Esophagus muscularis mucosa (tissue), 3 donors: ENCODE results near the gene RBL2.

ENCODE experiments used
- EP300 ChIP-seq: sonication (generic); formaldehyde crosslinking; IDR thresholded peaks from one replicate; pipeline ENCODE4 v1.6.1; 2017; ENCODE audit warnings: antibody characterized with exemption
- TF ChIP-seq, protein P1 (sequence below), 3 experiments: fragments of 200-600 bp in 2 of 3; fragments of 450-650 bp in 1 of 3; sonication (generic) in 2 of 3; IDR thresholded peaks; one replicate each; pipeline ENCODE4 v1.5.1; 2017 to 2019; ENCODE audit warnings: antibody characterized with exemption in 3 of 3, mild to moderate bottlenecking in 2 of 3, moderate library complexity in 1 of 3

DNA sequence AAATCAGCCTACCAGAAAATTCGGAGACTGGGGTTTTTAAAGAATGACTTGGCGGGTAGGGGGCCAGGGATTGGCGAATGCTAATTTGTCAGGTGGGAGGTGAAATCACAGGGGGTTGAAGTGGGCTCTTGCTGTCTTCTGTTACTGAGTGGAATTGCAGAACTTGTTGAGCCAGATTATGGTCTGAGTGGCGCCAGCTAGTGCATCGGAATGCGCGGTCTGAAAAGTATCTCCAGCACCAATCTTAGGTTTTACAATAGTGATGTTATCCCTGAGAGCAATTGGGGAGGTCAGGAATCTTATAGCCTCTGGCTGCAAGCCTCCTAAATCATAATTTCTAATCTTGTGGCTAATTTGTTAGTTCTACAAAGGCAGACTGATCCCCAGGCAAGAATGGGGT lies 762 bp upstream of the RBL2 start:
- TF ChIP-seq EP300, result no peak
- TF ChIP-seq, protein P1, sequence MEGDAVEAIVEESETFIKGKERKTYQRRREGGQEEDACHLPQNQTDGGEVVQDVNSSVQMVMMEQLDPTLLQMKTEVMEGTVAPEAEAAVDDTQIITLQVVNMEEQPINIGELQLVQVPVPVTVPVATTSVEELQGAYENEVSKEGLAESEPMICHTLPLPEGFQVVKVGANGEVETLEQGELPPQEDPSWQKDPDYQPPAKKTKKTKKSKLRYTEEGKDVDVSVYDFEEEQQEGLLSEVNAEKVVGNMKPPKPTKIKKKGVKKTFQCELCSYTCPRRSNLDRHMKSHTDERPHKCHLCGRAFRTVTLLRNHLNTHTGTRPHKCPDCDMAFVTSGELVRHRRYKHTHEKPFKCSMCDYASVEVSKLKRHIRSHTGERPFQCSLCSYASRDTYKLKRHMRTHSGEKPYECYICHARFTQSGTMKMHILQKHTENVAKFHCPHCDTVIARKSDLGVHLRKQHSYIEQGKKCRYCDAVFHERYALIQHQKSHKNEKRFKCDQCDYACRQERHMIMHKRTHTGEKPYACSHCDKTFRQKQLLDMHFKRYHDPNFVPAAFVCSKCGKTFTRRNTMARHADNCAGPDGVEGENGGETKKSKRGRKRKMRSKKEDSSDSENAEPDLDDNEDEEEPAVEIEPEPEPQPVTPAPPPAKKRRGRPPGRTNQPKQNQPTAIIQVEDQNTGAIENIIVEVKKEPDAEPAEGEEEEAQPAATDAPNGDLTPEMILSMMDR (IDR thresholded peaks at IDR 0.05), result no peak
